Measurements from ENCODE around the gene VSIR.

The VSIR gene

DNA sequence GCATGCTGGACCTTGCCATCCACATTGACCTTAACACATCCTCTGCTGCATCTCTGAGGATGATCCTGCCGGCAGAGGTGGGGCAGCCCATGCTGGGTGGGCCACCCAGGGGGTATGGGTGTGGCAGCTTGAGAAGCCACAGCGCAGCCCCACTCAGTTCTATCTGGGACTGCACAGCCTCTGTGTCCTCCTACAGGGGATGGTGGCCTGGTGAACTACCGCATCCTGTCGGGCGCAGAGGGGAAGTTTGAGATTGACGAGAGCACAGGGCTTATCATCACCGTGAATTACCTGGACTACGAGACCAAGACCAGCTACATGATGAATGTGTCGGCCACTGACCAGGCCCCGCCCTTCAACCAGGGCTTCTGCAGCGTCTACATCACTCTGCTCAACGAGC is 41.5 kb downstream of the VSIR start:
- TF ChIP-seq, protein P1, sequence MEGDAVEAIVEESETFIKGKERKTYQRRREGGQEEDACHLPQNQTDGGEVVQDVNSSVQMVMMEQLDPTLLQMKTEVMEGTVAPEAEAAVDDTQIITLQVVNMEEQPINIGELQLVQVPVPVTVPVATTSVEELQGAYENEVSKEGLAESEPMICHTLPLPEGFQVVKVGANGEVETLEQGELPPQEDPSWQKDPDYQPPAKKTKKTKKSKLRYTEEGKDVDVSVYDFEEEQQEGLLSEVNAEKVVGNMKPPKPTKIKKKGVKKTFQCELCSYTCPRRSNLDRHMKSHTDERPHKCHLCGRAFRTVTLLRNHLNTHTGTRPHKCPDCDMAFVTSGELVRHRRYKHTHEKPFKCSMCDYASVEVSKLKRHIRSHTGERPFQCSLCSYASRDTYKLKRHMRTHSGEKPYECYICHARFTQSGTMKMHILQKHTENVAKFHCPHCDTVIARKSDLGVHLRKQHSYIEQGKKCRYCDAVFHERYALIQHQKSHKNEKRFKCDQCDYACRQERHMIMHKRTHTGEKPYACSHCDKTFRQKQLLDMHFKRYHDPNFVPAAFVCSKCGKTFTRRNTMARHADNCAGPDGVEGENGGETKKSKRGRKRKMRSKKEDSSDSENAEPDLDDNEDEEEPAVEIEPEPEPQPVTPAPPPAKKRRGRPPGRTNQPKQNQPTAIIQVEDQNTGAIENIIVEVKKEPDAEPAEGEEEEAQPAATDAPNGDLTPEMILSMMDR (IDR thresholded peaks at IDR 0.05; ENCODE audit: poor library complexity, severe bottlenecking) = no peak
- ATAC-seq (ENCODE audit: low read depth) = no peak
- H3K27me3 ChIP-seq (ENCODE audit: insufficient read depth, poor library complexity, severe bottlenecking) = no peaks in the 10 kb centered on the region
- no peaks in the 10 kb centered on the region for H3K36me3 ChIP-seq (ENCODE audit: low read depth)
- no peaks in the 10 kb centered on the region for H3K9me3 ChIP-seq (ENCODE audit: severe bottlenecking)
- H3K27ac ChIP-seq (ENCODE audit: poor library complexity, severe bottlenecking) = no peak overlapping the region
- no peak for DNase-seq (ENCODE audit: low spot score)
- H3K4me3 ChIP-seq (ENCODE audit: severe bottlenecking) = no peak overlapping the region
- H3K4me1 ChIP-seq (ENCODE audit: insufficient read depth, poor library complexity, severe bottlenecking) = peaks cover 30% of the 10 kb centered on the region

DNA sequence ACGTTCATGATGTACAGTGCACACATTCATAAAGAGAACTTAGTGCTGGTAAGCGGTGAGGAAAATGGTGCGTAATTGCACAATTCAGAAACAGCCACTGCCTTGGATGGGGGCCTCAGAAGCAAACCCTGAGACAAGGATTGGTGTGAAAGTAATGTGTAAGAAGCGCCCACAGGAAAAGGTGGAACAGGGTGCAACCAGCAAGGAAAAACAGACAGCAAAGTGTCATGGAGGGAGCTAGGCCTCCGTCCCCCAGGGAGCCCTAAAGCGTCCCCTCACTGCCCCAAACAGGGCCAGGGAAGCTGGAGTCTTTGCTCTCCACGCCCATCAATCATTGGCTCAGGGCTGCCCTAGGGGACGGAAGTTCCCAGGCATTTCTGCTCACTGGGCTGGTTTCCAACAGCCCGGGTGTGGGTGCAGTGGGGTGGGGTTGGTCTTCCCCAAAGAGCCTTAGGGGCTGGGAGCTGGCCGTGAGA is 44.1 kb downstream of the VSIR start:
- H3K9me3 ChIP-seq (ENCODE audit: severe bottlenecking) = no peaks in the 10 kb centered on the region
- no peaks in the 10 kb centered on the region for H3K36me3 ChIP-seq (ENCODE audit: low read depth)
- H3K27me3 ChIP-seq (ENCODE audit: insufficient read depth, poor library complexity, severe bottlenecking) = no peaks in the 10 kb centered on the region
- H3K4me1 ChIP-seq (ENCODE audit: insufficient read depth, poor library complexity, severe bottlenecking) = peaks cover 30% of the 10 kb centered on the region
- DNase-seq (ENCODE audit: low spot score) (peak; percentile 83), ATAC-seq (ENCODE audit: low read depth) (peak; percentile 78)
- H3K4me3 ChIP-seq (ENCODE audit: severe bottlenecking) = no peak overlapping the region
- peak overlapping the region; percentile 26 for H3K27ac ChIP-seq (ENCODE audit: poor library complexity, severe bottlenecking)
- TF ChIP-seq, protein P1 (IDR thresholded peaks at IDR 0.05; ENCODE audit: poor library complexity, severe bottlenecking) = no peak

DNA sequence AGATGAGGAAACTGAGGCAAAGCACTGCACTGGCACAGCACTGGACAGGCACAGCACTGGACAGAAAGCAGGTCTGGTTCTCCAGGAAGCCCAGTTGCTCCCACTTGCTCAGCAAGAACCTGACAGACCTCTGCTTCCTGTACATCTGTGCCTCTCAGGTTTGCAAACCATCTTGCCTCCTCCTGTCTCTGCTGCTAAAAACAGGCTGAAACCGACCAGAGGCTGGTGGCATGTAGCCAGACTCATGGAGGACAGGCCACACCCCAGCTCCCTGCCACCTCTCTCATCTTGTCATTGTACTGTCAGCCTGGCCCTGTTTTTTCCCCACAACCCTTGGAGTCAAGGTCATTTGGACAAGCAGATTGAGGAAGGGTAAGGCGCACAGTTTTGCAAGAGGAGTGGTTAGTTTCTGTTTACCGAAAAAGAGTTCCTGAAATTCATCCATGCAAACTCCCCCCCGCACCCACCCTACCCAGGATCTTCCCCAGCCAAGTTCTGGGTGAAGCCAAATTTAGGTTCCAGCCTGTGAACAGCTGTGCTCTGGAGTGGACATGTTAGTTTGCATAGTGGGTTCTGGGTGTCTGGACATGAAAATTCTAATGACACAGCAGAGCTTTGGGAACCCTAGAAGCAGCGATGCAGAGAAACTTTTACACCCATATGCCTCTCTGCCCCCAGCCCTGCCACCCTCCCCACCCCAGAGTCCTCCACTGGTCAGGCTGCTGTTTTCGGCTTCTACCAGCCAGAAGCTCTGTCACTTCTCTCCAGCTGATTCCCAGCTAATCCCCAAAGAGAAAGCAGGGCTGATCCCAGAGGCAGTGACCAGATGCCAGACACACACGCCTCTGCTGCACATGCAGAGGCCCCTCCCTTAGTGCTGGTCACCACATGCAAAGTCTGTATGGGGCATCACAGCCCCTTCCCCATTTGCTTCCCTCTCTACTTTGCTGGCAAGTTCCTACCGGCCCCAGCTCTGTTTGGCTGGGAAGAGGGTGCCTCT is 45.3 kb downstream of the VSIR start:
- Histone ChIP-seq H3K4me3 (ENCODE audit: severe bottlenecking) (no peak overlapping the region), H3K9me3 (ENCODE audit: severe bottlenecking) (no peaks in the 10 kb centered on the region), H3K36me3 (ENCODE audit: low read depth) (no peaks in the 10 kb centered on the region), H3K4me1 (ENCODE audit: insufficient read depth, poor library complexity, severe bottlenecking) (peaks cover 30% of the 10 kb centered on the region), H3K27ac (ENCODE audit: poor library complexity, severe bottlenecking) (peak overlapping the region; percentile 26), H3K27me3 (ENCODE audit: insufficient read depth, poor library complexity, severe bottlenecking) (no peaks in the 10 kb centered on the region)
- ATAC-seq (ENCODE audit: low read depth) (peak; percentile 13; the same call in 1 of the 3 replicates), DNase-seq (ENCODE audit: low spot score) (no peak)
- TF ChIP-seq, protein P1 (IDR thresholded peaks at IDR 0.05; ENCODE audit: poor library complexity, severe bottlenecking) = no peak

DNA sequence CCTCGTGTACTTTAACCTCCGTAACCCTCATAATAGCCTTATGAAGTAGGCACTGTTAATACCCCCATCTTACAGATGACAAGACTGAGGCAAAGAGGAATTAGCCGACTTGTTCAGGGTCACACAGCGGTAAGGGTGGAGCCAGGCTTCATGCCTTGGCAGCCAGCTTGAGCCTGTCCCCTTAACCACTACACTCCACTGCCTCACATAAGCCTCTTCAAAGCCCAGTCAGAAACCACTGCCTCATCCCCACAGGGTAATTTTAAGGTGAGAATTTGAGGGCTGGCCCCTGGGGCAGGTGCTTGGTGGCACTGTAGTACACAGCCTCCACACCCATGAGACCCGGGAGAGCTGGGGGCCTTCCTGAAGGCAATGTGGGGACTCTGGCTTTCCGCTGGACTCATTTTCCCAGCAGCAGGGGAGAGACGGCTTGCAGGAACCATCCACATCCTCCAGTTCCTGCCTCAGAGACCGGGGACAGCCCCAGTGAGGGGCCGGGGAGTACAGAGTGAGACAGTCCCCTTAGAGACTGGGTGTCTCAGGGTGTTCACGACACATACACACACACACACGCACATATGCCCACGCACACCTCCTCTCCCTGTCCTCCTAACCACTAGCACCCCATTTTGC is 46.1 kb downstream of the VSIR start:
- TF ChIP-seq, protein P1 (IDR thresholded peaks at IDR 0.05; ENCODE audit: poor library complexity, severe bottlenecking) = no peak
- H3K27ac ChIP-seq (ENCODE audit: poor library complexity, severe bottlenecking) = peak overlapping the region; percentile 26
- no peak overlapping the region for H3K4me3 ChIP-seq (ENCODE audit: severe bottlenecking)
- H3K4me1 ChIP-seq (ENCODE audit: insufficient read depth, poor library complexity, severe bottlenecking) = peaks cover 30% of the 10 kb centered on the region
- H3K9me3 ChIP-seq (ENCODE audit: severe bottlenecking) = no peaks in the 10 kb centered on the region
- H3K27me3 ChIP-seq (ENCODE audit: insufficient read depth, poor library complexity, severe bottlenecking) = no peaks in the 10 kb centered on the region
- no peak for DNase-seq (ENCODE audit: low spot score)
- H3K36me3 ChIP-seq (ENCODE audit: low read depth) = no peaks in the 10 kb centered on the region
- no peak for ATAC-seq (ENCODE audit: low read depth)
